Stimulated activated CD8-positive, alpha-beta memory T cell treated with anti-CD3 and anti-CD28 coated beads, Interleukin-15, amount 100 ng/mL, for 48 hours (primary cell): ENCODE measurements around the gene ABCA13.

ENCODE experiments used
- DNase-seq, 2 donors: peaks; one replicate each; pipeline ENCODE4 v3.0.0-alpha.2; 2020; ENCODE audit warnings: low read depth in 2 of 2

The ABCA13 gene

DNA sequence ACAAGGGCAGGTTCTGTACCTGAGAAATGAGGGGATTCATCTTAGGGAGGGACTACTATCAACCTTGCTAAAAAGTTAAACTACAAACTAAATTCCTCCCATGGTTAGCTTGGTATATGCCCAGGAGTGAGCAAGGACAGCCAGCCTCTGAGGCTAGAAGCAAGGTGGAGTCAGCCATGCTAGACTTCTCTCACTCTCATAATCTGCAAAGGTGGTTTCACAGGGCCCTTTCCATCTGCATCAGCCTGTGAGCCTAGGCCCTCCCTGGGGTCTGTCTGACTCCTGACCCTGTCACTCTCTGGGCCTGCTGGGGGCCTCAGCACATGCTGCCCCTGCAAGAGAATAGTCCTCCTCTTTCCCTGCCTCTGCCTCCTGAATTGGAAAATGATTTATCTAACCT lies 66.1 kb downstream of the ABCA13 start:
- no peak for DNase-seq

DNA sequence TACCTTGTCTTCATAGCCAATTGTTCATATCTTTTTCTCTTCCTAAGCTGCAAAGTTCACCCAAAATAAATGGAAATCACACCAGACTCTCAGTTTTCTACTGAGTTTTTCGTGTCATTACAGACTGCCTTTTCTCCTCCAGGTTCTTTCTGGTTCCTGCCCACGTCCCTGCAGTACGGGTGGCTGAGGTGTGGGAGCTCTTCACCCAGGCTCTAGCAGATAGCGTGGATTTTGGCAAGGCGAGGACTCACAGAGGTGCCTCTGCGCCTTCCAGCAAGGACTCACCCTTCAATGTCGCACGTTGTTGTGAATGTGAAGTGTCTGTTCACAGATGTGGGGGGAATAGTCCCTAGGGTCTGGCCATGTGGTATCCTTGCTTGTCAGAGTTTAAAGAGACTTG lies 71.6 kb downstream of the ABCA13 start:
- DNase-seq: no peak

DNA sequence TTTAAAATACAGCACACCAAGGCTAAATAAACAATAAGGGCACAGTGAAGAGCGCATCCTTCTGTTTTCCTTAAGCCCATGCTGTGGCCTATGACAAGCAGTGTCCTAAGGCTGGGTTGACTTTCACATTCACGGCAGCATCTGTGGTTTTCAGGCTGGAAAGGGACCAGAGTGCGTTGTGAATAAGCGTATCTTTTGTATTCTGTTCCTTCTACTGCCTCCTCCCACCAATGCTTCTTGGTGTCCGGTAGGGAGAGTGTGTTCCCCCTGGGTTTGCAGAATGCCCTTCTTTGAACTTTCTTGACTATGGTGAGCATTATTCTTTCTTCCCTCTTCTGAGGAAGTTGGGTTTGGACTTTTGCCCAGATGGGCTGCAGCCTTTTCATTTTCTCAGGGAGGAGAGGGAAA lies 73.6 kb downstream of the ABCA13 start:
- DNase-seq: no peak

DNA sequence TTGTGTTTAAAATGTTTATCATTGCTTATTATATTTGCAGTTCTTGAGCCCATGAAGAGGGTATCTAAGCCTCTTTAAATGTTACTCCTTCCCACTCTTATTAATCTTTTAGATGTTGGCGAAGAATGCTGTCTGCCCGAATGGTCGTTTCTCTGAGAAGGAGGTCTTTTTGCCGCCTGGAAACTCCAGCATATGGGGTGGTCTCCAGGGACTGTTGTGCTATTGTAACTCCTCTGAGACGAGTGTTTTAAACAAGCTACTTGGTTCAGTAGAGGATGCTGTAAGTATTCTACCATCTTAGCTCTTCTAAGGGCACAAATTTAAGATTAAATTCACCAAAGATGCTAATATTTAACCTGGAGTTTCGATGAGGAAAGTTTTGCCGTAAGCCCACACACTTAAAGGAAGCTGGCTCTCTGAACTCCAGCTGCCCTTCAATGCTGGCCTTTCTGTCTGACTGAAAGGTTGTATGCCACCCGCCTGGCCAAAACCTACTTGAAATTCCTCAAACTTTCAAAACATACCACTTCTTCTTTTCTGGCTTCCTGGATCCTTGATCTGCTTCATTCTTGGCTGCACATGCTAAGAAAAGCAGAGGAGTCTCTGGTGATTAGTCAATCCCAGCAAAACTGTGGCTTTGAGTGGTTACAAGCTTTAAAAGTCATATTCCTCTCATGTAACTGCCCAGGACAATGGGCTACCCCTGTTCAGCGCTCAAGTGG lies 74.7 kb downstream of the ABCA13 start:
- DNase-seq: no peak

DNA sequence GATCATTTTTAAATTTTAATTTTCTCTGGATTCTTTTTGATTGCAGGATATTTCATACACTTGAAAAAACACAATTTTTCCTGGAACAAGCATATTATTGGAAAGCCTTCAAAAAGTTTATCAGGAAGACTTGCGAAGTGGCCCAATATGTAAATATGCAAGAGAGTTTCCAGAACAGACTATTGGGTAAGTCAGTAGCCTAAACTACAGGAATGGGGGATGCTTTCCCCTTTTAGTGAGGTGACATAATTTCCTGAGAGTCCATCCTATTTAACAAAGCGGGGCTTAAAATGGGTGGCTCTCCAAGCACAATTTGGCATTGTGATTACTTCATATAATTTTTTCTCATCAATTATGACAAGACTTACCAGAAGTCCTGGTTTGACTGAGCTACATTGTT lies 77.9 kb downstream of the ABCA13 start:
- DNase-seq: no peak

DNA sequence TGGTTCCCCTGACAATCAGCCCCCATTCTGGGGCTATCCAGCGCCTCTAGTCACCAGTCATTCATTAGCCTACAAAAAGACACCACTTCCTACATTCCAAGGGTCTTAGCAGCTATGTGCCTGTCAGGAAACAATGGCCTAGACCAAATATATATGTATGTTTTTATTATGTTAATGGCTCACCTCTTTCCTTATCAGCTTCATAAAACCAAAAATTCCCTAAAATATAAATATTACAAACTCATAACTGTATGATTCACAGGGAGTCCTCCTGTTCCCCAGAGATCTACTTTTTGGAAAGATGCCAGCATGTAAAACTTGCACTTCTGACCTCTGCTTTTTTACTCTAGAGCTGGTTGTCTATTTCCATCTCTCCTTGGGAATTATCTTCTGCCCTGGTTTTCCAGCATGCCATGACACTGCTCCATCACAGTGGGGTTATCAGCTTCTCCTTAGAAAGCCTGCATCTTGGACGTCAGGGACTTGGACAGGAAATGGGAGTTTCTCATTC lies 79.2 kb downstream of the ABCA13 start:
- no peak for DNase-seq

DNA sequence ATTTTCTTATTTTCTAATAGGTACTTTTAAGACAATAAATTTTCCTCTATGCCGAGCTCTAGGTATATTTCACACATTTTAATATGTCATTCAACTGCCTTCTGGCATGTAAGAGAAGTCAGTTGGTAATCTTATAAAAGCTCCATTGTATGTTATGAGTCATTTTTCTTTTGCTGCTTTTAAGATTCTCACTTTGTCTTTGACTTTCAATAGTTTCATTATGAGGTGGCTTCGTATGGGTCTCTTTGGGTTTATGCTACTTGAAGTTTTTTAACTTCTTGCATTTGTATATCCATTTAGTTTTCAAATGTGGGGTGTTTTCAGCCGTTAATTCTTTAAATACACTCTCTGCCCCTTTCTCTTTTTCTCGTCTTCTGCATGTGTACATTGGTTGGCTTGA lies 80.5 kb downstream of the ABCA13 start:
- DNase-seq: no peak

DNA sequence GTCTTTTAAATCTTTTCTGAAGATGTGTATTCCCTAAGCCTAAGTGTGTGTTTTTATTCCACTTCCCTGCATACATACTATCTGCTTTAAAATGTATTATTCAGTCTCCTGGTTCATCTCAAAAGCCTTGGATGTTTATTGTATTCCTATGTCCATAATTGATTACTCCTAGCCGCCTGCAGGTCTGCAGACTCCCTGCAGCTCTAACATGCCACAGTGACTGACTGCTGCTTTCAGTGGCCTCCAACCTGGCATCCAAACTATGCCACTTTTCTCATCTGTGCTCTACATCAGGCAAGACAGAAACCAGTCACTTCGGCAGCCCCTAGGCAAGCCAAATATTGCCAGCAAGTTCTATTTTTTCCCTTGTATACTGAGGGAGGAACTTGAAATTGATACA lies 81.7 kb downstream of the ABCA13 start:
- DNase-seq: no peak

DNA sequence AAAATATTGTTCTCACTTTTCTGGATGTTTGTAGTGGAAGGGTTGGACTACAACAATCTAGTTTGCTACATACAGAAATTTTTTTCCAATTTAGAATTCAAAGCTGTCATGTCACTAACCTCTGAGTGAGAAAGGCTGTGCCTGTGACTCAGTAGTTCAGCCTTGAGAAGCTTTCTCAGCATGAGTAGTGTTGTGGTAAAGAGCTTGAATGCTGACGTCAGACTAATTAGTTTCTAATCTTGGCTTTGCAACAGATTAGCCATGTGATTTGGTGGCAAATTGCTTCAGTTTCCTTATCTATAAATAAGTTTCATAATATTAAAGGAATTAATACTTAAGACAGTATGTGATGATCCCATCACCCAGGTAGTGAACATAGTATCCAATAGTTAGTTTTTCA lies 83.8 kb downstream of the ABCA13 start:
- no peak for DNase-seq

DNA sequence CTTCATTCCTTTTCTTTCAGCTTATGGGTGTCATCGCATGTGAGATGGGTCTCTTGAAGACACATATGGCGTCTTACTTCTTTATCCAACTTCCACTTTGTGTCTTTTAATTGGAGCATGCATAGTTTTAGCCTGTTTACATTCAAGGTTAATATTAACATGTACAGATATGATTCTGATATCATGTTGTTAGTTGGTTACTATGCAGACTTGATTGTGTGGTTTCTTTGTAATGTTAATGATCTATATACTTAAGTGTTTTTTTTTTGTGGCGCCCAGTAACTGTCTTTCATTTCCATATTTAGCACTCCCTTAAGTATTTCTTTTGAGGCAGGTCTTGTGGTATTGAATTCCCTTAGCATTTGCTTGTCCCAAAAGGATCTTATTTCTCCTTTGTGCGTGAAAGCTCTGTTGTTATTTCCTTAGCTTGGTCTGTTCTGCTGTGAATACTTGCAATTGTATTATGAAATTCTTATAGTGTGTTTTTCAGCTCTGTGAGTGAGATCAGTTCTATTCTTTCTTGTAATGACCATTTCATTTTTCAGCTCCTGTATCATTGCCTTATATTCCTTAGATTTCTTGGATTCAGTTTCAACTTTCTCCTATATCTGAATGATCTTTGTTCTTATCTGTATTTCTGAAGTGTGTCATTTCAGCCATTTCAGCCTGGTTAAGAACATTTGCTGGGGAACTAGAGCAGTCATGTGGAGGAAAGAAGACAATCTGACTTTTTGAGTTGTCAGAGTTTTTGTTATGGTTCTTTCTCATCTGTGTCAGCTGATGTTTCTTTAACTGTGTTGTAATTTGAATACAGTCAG lies 88.4 kb downstream of the ABCA13 start:
- no peak for DNase-seq

DNA sequence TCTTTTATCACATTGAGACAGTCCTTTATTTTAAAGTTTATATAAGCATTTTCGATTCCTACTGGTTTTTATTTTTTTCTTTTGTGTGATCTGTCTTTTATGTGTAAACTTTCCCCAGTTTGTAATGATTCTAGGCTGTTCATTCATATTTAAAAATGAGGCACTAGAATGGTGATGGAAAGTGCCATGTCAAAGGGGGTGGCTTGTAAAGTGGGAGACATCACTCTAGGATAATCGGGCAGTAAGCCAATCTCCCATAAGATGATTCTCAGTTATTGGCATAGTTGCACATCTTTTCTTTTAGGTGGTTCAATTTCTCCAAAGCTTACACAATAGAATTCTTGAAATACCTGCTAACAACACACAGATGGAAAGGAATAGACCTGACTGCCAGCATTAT lies 90.4 kb downstream of the ABCA13 start:
- no peak for DNase-seq

DNA sequence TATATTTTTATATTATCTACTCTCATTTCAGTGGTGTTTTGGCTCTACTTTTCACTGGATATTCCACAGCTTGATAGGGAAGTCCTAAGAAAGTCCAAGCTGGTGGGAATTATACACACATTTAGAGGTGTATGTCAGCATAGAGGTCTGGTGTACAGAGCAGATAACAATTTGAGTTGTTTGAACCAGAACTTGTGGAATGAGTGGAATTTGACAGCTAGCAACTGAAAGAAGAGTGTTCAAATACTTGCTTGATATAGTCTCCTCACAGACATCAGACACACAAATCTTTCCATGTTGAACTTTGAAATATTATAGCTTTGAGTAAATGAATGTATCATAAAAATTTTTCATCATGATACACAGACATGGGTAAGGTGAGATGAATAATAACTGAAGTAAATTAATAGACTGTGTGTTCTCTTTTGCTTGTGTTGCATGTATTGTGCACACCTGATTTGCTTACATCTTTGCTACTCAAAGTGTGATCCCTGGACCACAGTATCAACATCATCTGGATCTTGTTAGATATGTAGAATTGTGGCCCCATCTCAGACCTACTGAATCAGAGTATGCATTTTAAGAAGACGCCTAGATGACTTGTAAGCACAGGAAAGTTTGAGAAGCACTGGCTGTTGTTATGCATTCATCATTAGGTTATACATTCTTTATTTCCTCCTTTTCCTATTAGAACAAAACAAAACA lies 91.5 kb downstream of the ABCA13 start:
- no peak for DNase-seq

DNA sequence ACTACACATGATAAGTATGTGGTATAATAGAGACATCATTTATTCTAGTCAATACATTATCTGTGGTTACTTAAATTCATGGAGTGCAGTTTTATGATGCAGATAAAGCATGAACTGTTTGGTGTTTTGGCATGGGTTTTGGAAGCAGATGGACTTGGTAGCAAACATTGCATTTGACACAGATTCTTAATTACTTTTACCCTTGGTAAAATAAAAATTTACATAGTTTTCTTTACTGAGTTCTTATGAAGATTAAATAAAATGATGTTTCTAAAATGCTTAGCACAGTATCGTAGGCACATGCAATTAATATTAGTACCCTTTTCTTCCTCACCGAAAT lies 92.0 kb downstream of the ABCA13 start:
- DNase-seq: no peak

DNA sequence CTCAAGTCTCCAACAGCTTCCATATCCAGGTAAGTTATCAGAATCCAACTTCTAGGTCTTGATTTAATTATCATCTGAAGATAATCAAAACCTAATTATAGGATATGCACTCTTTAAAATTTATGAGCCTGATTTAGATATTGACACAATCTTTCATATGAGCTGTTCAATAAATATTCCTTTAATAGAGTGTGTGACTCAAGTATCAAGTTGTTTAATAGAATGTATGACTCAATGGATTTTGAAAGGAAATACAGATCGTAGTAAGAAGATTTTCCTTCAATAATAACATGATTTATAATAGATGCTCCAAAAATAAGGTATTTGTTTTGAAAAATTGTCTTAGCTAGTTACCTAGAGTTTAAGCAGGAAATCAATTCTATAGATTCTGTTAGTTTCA lies 97.8 kb downstream of the ABCA13 start:
- DNase-seq: no peak

DNA sequence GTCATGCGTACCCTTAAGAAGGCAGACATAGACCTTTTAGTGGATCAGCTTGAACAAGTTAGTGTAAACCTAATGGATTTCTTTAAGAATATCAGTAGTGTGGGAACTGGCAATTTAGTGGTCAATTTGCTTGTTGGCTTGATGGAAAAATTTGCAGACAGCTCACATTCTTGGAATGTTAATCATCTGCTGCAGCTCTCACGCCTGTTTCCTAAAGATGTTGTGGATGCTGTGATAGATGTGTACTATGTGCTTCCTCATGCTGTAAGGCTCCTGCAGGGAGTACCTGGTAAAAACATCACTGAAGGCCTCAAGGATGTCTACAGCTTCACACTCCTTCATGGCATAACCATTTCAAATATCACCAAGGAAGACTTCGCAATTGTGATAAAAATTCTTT lies 103.4 kb downstream of the ABCA13 start:
- no peak for DNase-seq

DNA sequence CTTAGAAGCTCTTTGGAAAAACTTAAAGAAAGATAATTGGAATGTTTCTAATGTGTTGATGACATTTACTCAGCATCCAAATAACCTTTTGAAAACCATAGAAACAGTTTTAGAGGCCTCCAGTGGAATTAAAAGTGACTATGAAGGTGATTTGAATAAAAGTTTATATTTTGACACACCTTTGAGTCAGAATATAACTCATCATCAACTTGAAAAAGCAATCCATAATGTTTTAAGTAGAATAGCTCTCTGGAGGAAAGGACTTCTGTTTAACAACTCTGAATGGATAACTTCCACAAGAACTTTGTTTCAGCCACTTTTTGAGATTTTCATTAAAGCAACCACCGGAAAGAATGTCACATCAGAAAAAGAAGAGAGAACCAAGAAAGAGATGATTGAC lies 108.2 kb downstream of the ABCA13 start:
- no peak for DNase-seq

DNA sequence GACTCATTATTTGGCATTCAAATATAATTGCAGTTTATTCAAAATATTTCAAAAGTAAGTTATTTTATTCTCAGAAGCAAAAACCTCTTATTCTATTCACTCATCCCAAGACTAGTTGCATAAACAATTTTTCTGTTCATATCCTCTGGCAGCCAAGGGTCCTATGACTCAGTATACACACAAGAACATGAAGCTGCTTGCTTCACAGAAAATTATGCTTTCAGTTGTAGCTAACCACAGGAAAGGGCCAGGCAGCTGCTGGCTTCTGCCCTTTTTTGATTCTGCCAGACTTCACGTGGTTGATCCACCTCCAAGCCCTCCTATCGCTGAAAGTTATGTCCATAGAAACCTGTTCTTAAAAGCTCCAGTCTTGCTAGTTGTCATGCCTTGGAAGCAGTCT lies 108.8 kb downstream of the ABCA13 start:
- DNase-seq: peak in 1 of 2 donors; percentile 8

DNA sequence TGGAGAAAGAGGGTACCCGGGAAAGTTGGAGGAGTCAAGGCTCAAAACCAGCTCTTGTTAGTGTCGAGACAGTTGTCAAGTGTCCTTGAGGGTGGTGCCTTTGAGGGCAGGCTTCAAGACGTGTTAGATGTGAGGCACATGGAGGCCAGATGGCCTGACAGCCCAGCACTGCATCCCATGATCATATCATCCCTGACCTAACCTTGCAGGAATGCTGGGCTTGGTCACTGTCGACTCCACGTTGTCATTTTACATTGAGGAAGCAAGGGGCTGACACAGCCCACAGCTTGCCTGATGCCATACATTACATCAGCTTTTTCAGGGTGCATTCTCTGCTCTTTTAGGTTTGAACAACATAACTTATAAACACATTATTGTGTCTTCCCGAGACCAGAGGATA lies 114.1 kb downstream of the ABCA13 start:
- DNase-seq: no peak

DNA sequence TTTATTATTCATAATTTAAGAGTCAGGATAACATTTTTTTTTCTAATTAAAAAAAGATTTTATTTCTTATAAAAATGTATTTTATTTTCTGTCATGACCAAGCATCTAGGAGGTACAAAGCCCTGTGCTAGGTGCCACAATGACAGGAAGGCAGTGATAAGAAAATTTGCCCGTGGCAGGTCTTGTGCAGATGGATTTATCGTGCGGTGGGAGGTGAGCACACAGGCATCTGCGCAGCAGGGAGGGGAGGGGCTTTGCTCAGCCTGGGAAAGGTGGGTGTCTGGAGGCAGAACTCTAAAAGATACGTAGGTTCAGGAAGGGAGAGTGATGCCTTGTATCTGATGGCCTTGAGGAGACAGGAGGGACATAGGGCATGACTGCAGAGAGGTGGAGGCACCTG lies 115.6 kb downstream of the ABCA13 start:
- DNase-seq: no peak

DNA sequence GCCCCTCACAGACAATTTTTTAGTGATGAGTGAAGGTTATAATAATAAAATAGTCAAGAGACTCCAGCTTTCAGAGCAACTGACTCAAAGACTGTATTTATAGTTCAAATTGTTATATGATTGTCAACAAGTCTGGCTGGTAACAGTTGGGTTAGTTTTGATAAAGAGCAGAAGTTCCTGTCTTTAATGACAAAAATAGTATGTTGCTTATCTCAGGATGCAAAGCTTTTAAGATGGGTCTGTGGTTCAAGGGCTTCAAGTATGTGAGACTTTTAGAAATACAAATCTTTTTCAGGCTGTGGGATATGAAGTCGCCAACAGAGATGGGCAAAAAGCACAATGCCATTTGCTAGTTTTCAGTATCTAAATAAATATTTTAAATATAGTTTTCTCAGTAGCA lies 118.4 kb downstream of the ABCA13 start:
- no peak for DNase-seq

DNA sequence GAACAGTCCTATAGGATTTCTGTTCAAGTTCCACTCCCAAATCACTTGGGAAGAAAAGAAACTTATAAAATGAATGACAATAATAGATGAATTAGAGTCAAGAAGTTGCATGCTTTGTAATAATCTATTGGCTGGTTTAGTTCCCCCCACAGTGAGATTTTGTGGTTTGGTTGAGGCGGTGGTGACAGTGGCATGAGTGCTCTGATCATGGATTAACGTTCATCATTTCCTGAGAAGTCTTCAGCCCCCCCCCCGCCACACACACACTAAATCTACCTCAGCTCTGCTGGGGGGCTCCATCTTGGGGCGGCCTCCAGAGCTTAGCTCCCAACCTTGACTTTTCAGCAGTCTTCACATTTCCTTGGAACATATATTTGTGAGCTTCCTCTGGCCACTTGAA lies 121.7 kb downstream of the ABCA13 start:
- no peak for DNase-seq

DNA sequence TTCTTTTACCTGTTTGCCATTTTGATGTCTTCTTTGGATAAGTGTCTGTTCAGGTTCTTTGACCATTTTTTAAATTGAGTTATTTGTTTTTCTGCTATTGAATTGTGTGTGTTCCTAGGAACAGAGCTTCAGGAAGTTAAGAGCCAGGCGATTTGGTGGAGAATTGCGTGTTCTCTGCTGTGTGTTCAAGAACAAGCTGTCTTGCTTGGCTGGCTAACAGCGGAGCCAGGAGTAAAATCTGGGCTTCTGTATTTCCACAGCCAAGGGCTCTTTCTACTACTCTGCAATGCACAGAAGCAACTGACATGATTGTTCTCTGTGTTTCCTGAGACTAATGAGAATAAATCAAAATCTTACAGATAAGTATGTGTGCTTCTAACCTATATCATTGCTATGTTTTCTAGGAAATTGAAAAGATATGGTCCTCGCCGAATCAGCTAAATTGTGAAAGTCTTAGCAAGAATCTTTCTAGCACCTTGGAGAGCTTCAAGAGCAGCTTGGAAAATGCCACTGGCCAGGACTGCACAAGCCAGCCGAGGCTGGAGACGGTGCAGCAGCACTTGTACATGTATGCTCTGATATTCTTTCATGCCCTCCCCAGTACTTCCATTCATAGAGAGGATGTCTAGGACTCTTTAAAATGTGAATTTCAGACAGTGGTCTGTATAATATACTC lies 124.2 kb downstream of the ABCA13 start:
- DNase-seq: no peak
